GM12891 (cell line): Measurements from ENCODE around the gene OR14A16. TPM values are rescaled to one million over a fixed set of nuclear protein-coding genes. Genes with fewer than 3 reads are reported as not detected.
A peak's percentile ranks its signal among the peaks of the same experiment; 100 is the strongest.

Source experiments
- DNase-seq: peaks from one replicate; pipeline ENCODE4 v3.0.0; 2011; ENCODE audit warnings: low spot score; ENCODE audit not compliant: insufficient read length
- FAIRE-seq: peaks from 2 replicates; lab custom pipeline; 2011; peaks lifted over from hg19 to GRCh38; lab: Jason Lieb, UNC
- PAX5 ChIP-seq: IDR thresholded peaks from 2 replicates; pipeline ENCODE4 v1.6.1; 2011; ENCODE audit warnings: low read length, moderate library complexity, mild to moderate bottlenecking; ENCODE audit not compliant: insufficient read depth, severe bottlenecking
- POLR2A ChIP-seq: IDR thresholded peaks from 2 replicates; pipeline ENCODE4 v1.6.1; 2011; ENCODE audit warnings: low read depth, low read length, control low read depth
- POLR2AphosphoS5 ChIP-seq: IDR thresholded peaks from 2 replicates; pipeline ENCODE4 v1.6.1; 2011; ENCODE audit warnings: low read depth, low read length, control low read depth
- POU2F2 ChIP-seq: IDR thresholded peaks from 2 replicates; pipeline ENCODE4 v1.6.1; 2011; ENCODE audit warnings: low read depth, mild to moderate bottlenecking, control low read depth, low read length, moderate library complexity
- SPI1 ChIP-seq: IDR thresholded peaks from 2 replicates; pipeline ENCODE4 v1.6.1; 2011; ENCODE audit warnings: low read depth, low read length, control low read depth
- TAF1 ChIP-seq: IDR thresholded peaks from 2 replicates; pipeline ENCODE4 v1.6.1; 2011; ENCODE audit warnings: low read depth, low read length, control low read depth
- polyA plus RNA-seq: library from polyadenylated mRNA; unstranded; fragments of >200 nt; gene quantifications from one replicate; pipeline ENCODE4 v1.2.1, GENCODE V29; 2012; ENCODE audit warnings: low read depth, missing spikeins, inconsistent platforms; ENCODE audit not compliant: missing spikeins

OR14A16 gene
- not detected for polyA plus RNA-seq

- no peak for FAIRE-seq
- DNase-seq: no peak
Measured at GRCh38 chr1:247824023-247824422, at the start of gene OR14A16. Gene OR14A16, minus strand, starts transcription at chr1:247824119. Its CDS starts 8,390 bp downstream, at chr1:247815729.

GRCh38 chr1:247865416-247865815 lies 41.5 kb upstream of the OR14A16 start:
- DNase-seq: no peak
- FAIRE-seq: no peak
- no peak for TF ChIP-seq TAF1
- no peak for TF ChIP-seq POLR2A
- TF ChIP-seq POU2F2: no peak
- no peak for TF ChIP-seq POLR2AphosphoS5
- TF ChIP-seq PAX5: no peak
- TF ChIP-seq SPI1: no peak

More at GRCh38 chr1:247824023-247824422, at the start of gene OR14A16:
- TF ChIP-seq POLR2AphosphoS5: no peak
- no peak for TF ChIP-seq PAX5

GRCh38 chr1:247864644-247865043 lies 40.7 kb upstream of the OR14A16 start:
- TF ChIP-seq TAF1 (no peak), POLR2A (no peak), PAX5 (no peak), POU2F2 (no peak), SPI1 (no peak), POLR2AphosphoS5 (no peak)
- FAIRE-seq (no peak), DNase-seq (no peak)

- DNase-seq: no peak
- TF ChIP-seq POU2F2 (no peak), TAF1 (no peak), SPI1 (no peak), POLR2A (no peak), POLR2AphosphoS5 (no peak), PAX5 (no peak)
- FAIRE-seq: no peak
Measured at GRCh38 chr1:247862756-247863155, 38.8 kb upstream of the OR14A16 start.

GRCh38 chr1:247857985-247858619 lies 34.2 kb upstream of the OR14A16 start:
- TF ChIP-seq POU2F2 (no peak), PAX5 (no peak), POLR2A (no peak), TAF1 (no peak), SPI1 (no peak), POLR2AphosphoS5 (no peak)
- DNase-seq: no peak
- no peak for FAIRE-seq

- DNase-seq (peak; percentile 30), FAIRE-seq (no peak)
- TF ChIP-seq PAX5 (no peak), POLR2AphosphoS5 (no peak), TAF1 (no peak), POLR2A (no peak), POU2F2 (no peak), SPI1 (no peak)
Measured at GRCh38 chr1:247857069-247857984, 33.4 kb upstream of the OR14A16 start, which contains the start of gene TRIM58. Gene TRIM58, plus strand, starts transcription at chr1:247857187. Its CDS starts 60 bp downstream, at chr1:247857247.

- FAIRE-seq: no peak
- no peak for TF ChIP-seq PAX5
- no peak for TF ChIP-seq POU2F2
- TF ChIP-seq SPI1: no peak
- no peak for TF ChIP-seq TAF1
- TF ChIP-seq POLR2A: no peak
- no peak for TF ChIP-seq POLR2AphosphoS5
Measured at GRCh38 chr1:247855911-247856310, 32.0 kb upstream of the OR14A16 start.

GRCh38 chr1:247854899-247855545 lies 31.1 kb upstream of the OR14A16 start:
- no peak for FAIRE-seq
- no peak for DNase-seq

More at GRCh38 chr1:247855911-247856310, 32.0 kb upstream of the OR14A16 start:
- DNase-seq: no peak

GRCh38 chr1:247849616-247850015 lies 25.7 kb upstream of the OR14A16 start:
- FAIRE-seq: no peak
- no peak for DNase-seq
- TF ChIP-seq POLR2A (no peak), TAF1 (no peak), SPI1 (no peak), PAX5 (no peak), POLR2AphosphoS5 (no peak), POU2F2 (no peak)

More at GRCh38 chr1:247854899-247855545, 31.1 kb upstream of the OR14A16 start:
- no peak for TF ChIP-seq POLR2AphosphoS5
- TF ChIP-seq SPI1: no peak
- TF ChIP-seq TAF1: no peak
- TF ChIP-seq PAX5: no peak
- no peak for TF ChIP-seq POU2F2
- TF ChIP-seq POLR2A: no peak

GRCh38 chr1:247848346-247848745 lies 24.4 kb upstream of the OR14A16 start:
- FAIRE-seq (no peak), DNase-seq (no peak)
- no peak for TF ChIP-seq POLR2AphosphoS5
- TF ChIP-seq POLR2A: no peak
- TF ChIP-seq PAX5: no peak
- TF ChIP-seq SPI1: no peak
- no peak for TF ChIP-seq TAF1
- no peak for TF ChIP-seq POU2F2
